Testis (tissue), 2 donors: ENCODE data around the gene FIGNL2.

Experiments used
- POLR2A ChIP-seq: fragments of 450-650 bp; IDR thresholded peaks from one replicate; pipeline ENCODE4 v1.6.1; 2017; ENCODE audit warnings: antibody characterized with exemption, mild to moderate bottlenecking, moderate library complexity
- TF ChIP-seq, protein P1 (sequence below), 3 experiments: fragments of 450-650 bp in 2 of 3; fragments of 200-600 bp in 1 of 3; sonication (generic) in 1 of 3; IDR thresholded peaks; one replicate each; pipeline ENCODE4 v1.5.1; 2016 to 2019; ENCODE audit warnings: antibody characterized with exemption in 3 of 3, mild to moderate bottlenecking in 2 of 3, moderate library complexity in 1 of 3

DNA sequence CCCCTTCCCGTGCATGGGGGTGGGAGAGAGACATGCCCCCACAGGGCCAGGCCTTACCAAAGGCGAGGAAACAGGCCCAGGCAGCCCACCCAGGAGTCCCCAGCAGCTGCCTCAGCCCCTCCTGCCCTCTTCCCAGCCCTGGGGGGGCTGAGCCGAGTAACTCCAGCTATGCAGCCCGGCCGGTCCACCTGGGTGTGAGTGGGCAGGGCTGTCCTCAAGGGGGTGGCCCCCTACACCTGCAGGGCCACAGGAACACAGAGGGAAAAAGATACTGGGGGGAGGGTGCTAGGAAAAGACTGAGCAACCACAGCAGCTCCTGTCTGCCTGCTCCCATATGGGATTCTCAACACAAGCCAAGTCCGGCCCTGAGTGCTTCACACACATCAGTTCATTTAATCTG, 7.6 kb downstream of the FIGNL2 start:
- TF ChIP-seq, protein P1, sequence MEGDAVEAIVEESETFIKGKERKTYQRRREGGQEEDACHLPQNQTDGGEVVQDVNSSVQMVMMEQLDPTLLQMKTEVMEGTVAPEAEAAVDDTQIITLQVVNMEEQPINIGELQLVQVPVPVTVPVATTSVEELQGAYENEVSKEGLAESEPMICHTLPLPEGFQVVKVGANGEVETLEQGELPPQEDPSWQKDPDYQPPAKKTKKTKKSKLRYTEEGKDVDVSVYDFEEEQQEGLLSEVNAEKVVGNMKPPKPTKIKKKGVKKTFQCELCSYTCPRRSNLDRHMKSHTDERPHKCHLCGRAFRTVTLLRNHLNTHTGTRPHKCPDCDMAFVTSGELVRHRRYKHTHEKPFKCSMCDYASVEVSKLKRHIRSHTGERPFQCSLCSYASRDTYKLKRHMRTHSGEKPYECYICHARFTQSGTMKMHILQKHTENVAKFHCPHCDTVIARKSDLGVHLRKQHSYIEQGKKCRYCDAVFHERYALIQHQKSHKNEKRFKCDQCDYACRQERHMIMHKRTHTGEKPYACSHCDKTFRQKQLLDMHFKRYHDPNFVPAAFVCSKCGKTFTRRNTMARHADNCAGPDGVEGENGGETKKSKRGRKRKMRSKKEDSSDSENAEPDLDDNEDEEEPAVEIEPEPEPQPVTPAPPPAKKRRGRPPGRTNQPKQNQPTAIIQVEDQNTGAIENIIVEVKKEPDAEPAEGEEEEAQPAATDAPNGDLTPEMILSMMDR (IDR thresholded peaks at IDR 0.05) = no peak
- TF ChIP-seq POLR2A = no peak
